GM18498 (cell line): ENCODE results near the gene UBE4A.

Experiments
- ATAC-seq: cut with Tn5 transposase; IDR thresholded peaks from one replicate; pipeline ENCODE4 v1.9.1; 2021; ENCODE audit warnings: mild to moderate bottlenecking, moderate library complexity; ENCODE audit not compliant: unreplicated experiment

Gene UBE4A

DNA sequence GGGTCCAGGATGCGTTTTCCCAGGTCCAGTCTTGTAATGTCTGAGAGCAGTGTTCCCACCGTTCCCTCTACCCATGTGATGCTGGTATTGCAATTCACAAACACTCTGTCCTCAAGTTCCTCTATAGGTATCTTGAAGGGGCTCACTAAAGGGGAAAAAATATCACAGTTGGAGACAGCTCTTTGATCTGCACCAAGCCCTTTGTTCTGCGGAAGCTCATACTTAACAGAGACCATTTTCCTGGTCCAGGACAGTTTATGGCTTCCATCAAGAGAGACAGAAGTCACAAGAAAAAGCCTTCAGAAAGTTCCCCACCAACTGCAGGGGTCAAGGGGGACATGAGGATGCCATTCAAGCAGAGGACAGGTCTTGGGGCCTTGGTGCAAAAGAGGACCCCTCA is 19.0 kb upstream of the UBE4A start:
- ATAC-seq: no peak

DNA sequence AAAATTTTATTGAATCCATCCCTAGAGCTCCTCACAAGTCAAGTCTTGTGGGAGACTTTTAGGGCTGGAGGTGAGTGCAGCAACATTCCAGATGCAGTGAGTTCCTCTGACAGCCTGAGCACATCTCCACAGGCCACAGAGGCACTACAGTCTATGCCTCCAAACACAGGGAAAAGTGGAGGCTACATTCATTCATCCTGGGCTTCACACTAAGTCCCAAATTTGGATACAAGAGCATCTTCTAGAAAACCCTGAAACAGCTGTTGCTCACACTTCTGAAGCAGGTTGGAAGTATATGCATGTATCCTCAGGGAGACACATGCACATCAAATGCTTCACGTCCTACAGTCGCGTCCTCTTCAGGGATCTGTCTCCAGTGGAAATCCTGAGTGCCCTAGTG is 18.1 kb upstream of the UBE4A start:
- ATAC-seq: no peak

DNA sequence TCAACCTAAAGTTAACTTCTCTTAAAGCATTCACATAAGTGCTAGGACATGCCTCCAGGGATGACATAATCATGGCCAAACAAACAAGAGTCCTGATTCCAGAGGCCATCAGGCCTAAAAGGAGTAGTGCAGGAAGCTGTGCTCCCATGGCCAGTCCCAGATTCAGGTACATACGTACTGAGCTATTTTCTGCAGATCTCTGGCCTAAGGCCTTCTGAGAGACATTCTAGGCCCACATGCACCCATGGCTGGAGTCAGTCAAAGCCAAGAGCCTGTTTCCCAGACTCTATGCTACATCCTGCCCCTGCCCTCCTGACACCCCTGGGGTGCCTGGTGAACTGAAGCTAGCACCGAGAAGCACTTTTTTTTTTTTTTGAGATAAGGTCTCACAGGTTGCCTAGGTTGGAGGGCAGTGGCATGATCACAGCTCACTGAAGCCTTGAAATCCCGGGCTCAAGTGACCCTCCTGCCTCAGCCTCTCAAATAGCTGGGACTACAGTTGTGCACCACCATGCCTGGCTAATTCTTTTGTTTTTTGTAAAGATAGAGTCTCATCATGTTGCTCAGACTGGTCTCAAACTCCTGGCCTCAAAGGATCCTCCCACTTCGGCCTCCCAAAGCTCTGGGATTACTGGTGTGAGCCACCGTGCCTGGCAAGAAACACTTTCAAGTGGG is 17.4 kb upstream of the UBE4A start:
- ATAC-seq: no peak

DNA sequence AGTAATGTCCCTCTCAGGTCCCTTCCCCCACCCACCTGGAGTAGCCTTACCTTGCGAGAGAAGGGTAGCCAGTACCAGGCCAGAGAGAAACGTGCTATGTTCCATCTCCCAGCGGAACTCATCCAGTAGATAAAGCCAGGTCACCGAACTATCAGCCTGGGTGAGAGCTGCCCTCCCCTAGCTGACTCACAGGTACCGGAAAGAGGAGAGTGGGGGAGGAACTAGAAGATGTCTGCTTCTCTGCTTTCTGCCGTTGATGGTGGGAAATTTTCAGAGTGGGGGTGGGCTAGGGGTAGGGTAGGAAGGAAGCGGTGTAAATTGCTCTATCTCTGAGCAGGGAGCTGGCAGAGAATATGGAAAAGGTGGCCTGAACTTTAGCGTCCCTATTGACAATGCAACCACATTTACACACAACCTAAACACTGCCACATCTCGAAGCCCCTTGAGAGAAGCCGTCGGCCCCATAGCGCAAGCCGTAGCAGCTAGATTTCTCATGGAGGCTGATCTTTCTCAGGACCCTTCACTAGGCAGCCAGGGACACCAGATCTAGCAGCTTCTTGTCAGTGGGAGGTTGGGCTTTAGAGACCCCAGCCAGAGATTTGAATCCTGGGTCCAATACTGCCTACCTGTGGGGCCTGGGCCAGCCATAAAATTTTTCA is 16.8 kb upstream of the UBE4A start, which contains the start of gene CD3D:
CD3D (minus strand) TSS at position 203 of the 659 bp plus-strand sequence; CDS start at position 105, 98 bp downstream.
- no peak for ATAC-seq

DNA sequence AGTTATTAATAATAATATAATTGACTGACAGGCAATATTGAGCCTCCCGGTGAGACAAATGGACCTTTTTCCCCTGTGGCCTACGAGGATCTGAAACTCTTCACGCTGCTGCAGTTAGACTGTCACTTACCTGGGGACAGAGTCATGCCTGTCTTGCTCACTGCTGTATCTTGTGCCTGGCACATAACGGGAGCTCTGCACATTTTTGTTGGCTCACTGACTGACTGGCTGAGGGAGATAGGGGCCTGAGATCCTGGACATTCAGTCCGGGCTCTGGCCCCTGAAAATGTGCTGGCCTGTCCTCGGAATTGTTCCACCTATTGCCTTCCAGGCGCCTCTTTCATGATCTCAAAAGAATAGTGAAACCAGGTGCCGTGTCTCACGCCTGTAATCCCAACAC is 16.2 kb upstream of the UBE4A start:
- ATAC-seq: no peak

DNA sequence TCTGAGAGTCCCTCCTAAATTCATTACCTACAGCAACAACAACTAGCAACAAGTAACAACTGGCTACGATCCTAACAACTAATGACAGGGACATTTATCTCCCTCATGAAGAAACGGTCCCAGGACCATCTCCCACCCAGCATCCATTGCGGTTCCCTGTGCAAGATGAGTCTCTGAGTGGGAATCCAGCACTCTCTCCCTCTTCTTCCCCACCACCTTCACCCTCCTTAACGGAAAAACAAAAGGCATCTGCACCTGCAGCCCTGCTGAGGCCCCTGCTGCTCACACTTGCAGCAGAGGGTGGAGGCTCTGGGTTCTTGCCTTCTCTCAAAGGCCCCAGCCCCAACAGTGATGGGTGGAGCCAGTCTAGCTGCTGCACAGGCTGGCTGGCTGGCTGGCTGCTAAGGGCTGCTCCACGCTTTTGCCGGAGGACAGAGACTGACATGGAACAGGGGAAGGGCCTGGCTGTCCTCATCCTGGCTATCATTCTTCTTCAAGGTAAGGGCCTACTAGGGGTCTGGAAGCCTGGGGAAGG is 15.4 kb upstream of the UBE4A start, which contains the start of gene CD3G:
CD3G (plus strand) TSS at position 364 of the 535 bp plus-strand sequence; CDS start at position 444, 80 bp downstream.
- ATAC-seq: no peak

DNA sequence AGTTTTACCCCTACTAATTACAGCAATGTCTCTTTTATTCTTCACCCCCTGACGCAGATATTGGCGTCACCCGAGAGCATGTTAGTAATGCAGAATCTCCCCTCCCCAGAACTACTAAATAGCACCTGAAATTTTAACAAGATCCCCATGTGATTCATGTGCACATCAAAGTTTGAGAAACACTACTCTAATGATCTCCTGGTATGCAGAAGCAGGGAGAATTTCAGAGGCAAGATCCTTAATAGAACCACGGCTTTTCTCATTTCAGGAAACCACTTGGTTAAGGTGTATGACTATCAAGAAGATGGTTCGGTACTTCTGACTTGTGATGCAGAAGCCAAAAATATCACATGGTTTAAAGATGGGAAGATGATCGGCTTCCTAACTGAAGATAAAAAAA is 9.9 kb upstream of the UBE4A start:
- ATAC-seq: no peak

DNA sequence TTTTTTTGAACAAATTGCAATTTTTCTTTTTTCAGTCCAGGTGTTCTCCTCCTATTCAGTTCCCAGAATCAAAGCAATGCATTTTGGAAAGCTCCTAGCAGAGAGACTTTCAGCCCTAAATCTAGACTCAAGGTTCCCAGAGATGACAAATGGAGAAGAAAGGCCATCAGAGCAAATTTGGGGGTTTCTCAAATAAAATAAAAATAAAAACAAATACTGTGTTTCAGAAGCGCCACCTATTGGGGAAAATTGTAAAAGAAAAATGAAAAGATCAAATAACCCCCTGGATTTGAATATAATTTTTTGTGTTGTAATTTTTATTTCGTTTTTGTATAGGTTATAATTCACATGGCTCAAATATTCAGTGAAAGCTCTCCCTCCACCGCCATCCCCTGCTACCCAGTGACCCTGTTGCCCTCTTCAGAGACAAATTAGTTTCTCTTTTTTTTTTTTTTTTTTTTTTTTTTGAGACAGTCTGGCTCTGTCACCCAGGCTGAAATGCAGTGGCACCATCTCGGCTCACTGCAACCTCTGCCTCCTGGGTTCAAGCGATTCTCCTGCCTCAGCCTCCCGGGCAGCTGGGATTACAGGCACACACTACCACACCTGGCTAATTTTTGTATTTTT is 6.2 kb upstream of the UBE4A start:
- ATAC-seq: no peak

DNA sequence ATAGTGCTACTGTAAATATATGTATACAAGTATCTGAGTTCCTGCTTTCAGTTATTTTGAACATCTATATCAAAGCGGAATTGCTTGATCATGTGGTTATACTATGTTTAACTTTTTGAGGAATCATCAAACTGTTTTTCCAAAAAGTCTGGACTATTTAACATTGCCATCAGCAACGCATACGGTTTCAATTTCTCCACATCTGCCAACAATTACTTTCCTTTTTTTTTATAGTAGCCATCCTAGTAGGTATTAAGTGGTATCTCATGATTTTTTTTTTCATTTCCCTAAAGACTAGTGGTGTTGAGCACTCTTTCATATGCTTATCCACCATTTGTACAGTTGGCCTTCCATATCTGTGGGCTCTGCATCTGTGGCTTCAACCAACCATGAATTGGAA is 1.3 kb upstream of the UBE4A start:
- ATAC-seq: no peak

DNA sequence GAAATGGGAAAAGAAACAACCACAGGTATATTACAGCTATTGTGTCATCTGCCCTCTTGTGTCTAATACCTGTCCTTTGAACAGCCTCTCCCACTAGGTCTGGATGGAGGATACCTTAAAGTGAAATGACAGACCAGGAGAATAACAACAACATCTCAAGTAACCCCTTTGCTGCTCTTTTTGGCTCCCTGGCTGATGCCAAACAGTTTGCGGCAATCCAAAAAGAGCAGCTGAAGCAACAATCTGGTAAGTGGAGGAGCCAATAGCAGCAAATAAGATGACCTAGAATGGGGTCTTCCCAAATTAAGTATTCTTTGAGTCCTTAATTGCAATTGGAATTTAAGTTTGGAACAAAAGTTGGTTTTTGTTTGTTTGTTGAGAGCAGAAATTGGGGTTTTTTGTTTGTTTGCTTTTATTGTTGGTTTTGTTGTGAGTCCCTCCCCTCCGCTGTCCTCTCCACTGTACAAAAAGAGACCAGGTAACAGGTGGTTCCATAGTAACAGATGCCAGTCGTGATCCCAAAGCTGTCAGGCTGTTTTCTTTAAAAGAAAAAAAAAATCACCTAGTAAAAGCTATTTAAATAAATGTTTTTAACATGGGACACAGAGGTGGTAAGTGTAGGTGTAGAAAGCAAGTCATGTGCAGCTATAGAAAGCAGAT is 5.7 kb downstream of the UBE4A start:
- no peak for ATAC-seq

DNA sequence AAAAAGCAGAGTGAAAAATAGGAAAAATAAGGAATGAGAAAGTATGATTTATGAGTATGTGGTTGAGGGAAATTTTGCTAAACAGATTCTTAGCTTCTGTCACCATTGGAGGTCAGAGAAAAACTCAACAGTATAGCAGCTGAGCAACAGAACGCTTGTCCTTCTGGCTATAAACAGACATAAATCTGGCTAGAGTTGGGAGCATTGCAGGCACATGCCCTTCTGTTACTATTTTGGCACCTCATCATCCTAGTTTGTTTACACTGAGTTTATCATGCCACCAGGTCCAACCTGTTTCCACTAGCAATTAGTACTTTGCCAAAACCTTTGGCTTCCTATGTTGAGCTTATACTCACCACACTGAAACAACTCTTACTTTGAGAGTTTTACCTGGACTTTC is 6.9 kb downstream of the UBE4A start:
- no peak for ATAC-seq

DNA sequence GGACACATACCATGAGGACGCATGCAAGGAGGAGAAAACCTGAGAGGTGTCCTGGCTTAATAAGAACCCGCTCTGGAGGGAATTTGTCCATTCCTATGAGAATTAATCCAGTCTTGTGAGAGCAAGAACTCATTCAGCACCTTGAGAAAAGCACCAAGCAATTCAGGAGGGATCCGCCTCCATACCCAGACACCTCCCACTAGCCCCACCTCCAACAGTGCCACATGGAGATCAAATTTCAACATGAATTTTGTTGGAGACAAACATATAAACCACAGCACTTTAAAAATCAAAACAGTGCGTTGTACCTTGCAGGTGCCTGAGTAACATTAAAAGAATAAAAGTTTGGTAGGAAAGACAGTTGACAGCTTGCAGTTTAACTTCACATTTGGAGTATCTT is 11.4 kb downstream of the UBE4A start:
- no peak for ATAC-seq

DNA sequence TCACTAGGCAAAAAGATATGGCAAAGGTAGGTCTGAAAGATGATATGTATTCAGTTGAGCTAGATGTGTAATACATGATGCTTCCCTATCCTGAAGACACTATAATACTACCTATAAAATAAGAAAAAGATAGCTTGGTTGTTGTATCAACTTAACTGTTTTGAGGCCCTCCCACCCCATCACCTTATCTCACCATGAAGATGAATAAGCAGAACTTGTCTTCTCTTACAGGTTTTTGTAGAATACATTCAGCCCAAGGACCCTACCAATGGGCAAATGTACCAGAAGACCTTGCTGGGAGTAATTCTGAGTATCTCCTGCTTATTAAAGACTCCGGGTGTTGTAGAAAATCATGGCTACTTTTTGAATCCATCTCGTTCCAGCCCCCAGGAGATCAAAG is 13.9 kb downstream of the UBE4A start:
- ATAC-seq: no peak

DNA sequence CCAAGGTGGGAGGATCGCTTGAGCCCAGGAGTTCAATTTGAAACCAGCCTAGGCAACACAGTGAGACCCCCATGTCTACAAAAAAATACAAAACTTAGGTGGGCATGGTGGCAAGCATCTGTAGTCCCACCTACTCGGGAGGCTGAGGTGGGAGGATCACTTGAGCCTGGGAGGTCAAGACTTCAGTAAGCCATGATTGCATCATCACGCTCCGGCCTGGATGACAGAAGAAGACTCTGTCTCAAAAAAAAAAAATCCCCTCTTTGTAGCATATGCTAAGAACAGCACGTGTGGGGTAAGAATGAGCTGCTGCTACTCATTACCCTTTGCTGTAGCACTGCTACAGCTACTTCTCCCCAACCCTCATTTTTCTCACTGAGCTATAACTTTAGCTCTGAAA is 14.5 kb downstream of the UBE4A start:
- no peak for ATAC-seq

DNA sequence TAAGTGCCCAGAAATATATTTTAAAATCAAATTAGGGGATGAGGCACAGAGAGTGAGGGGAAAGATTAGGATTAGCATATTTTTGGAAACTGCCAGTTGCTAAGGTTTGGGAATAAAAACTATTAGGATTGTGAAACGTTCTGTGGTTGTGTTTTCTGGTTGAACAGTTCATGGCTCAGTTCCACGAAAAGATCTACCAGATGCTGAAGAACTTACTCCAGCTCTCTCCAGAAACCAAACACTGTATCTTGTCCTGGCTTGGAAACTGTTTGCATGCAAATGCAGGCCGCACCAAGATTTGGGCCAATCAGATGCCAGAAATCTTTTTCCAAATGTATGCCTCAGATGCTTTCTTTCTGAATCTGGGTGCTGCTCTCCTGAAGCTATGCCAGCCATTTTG is 15.3 kb downstream of the UBE4A start:
- ATAC-seq: no peak

DNA sequence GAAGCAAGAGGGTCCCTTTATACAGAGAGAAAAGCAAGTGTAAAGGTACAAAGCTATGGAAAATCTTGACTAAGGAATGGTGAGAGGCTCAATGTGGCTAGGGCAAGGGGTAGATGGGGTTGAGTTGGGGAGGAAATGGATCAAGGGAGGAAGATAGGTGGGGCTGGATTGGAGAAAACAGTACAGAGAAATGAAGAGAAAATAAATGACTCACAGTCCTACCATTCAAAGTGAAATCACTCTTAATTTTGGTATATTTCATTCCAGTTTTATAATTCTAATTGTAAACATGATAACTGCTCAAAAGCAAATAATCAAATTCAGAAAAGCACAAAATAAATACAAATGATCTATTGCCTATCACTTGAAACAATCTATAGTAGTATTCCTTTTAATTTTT is 16.6 kb downstream of the UBE4A start:
- no peak for ATAC-seq

DNA sequence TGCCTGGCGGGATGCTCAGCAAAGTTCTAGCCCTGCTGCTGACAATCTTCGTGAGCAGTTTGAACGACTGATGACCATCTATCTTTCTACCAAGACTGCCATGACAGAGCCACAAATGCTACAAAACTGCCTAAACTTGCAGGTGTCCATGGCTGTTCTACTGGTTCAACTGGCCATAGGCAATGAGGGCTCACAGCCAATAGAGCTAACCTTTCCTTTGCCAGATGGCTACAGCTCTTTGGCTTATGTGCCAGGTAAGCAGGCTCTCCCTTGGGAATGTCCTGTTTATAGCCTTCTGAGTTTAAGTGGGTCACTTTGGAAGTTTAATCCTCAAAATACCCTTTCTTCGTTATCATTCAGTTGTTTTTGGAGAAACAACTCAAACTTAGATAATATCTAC is 20.1 kb downstream of the UBE4A start:
- ATAC-seq: no peak

DNA sequence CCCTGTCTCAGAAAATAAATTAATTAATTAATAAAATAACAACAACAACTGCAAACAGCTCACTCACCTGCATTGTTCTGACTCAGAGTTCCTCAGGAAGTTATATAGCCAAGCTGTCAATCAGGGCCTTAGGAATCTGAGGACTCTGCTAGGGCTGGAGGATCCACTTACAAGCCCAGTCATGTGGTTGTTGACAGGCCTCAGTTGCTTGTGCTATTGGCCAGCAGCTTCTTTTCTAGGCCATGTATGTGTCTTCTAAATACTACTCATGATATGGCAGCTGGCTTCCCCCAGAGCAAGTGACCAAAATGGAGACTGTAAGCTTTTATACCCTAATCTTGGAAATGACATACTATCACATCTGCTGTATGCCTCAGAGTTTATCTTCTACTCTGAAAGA is 21.2 kb downstream of the UBE4A start:
- ATAC-seq: no peak

DNA sequence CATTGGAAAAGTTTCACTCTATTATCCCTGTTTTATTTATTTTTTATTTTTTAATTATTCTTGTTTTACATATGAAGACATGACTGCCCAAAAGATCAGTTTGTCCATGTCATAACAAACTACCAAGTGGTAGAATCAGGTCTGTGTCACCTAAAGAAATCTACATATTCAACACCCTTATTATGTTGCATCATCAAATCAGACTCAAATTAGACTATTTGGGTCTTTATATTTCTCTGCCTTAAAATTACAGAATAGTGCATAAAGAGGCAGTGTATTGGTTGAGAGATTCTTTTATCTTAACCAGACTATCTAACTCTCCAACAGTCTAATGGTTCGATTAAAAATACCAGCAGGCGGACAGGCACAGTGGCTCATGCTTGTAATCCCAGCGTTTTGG is 23.6 kb downstream of the UBE4A start:
- no peak for ATAC-seq

DNA sequence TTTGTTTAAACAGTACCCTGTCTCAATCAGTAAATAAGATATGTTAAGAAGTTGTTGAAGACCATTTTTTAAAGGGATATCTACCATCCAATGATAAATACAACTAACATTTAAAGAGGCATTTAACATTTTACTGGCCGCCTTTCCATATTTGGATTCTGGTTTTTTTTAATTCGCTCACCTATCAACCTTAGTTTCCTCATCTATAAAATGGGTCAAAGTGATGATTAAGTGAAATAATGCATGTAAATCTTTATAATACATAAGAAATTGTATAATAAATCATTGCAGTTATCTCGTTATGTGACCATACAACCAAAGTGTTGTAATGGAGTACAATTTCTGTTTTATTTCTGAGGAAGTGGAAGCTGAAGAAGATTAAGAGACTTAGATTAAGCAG is 24.3 kb downstream of the UBE4A start:
- ATAC-seq: no peak

DNA sequence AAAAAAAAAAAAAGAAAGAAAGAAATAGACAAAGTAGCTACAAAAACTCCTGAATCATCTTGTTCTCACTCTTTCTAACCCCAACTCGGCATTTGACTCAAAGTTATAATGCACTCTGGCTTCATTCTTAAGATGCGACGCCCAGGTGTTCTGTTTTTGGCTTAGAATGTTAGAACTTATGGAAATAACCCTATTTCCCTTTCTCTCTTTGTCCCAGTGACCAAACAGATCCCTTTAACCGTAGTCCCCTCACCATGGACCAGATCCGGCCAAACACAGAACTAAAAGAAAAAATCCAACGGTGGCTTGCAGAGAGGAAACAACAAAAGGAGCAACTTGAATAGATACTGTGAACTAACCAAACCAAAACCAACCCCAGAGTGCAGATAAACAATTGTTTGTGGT is 36.7 kb downstream of the UBE4A start:
- no peak for ATAC-seq
